T follicular helper cell (primary cell): ENCODE data around the gene DNAAF6.
A peak's percentile ranks its signal among the peaks of the same experiment; 100 is the strongest.
"Not testable (repeated sequence)": the region's sequence is repeated elsewhere in the genome, so short reads cannot be mapped to it uniquely, and the experiment has no call there.

Experiments
- DNase-seq: peaks from one replicate; pipeline ENCODE4 v3.0.0-alpha.2; 2020; ENCODE audit warnings: low read depth
- total RNA-seq, 2 experiments: gene quantifications; one replicate each; lab custom pipeline; 2026; lab: John Stamatoyannopoulos, UW

The DNAAF6 gene
- 0 reads per million in 2 experiments for total RNA-seq

DNA sequence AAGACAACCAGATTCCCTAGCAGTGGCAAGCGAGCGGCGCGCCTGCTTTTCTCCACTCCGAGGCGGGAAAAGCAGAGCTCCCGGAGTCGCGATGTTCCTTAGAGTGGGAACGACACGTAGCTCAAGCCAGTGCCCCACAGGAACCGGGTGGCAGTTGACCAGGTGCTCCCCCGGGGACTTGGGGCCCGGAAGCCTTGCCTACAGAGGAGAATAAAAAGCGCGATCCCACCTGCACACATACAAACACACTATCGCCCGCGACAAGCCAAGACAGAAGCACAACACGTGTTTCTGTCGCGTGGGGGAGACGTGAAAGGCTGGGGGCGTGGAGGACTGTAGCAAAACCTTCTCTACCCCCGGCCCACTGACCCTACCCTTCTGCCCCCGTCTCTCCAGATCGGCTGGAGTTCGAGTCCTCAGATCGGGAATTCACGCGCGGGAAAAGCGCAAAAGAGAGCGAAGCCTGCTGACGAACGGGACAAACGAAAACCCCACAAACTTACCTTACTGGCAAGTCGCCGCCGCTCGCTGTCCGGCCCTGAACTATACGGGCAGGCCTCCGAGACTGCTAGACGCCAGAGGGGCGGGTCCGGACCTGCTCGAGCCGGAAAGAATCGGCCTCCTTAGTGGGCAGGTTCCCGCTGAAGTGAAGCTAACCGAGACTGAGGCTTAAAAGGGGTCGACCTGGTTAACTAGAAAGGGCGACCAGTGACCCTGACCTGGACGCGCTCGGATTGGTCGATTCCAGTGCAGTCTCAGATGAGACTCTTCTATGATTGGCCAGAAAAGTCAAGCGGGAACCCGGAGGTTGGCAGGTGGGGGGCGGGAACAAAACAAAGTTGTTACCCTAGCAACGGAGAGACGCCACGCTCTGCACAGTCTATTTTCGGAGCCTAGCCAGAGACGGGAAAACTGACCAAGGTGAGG lies at the start of gene DNAAF6, which contains the start of gene NUP62CL:
TSS of gene DNAAF6 (plus strand) at position 842 of the 927 bp plus-strand sequence. CDS start 6,265 bp downstream, outside the sequence.
TSS of gene NUP62CL (minus strand) at position 664 of the 927 bp plus-strand sequence. CDS start 31,287 bp downstream, outside the sequence.
- DNase-seq: peak; percentile 53

DNA sequence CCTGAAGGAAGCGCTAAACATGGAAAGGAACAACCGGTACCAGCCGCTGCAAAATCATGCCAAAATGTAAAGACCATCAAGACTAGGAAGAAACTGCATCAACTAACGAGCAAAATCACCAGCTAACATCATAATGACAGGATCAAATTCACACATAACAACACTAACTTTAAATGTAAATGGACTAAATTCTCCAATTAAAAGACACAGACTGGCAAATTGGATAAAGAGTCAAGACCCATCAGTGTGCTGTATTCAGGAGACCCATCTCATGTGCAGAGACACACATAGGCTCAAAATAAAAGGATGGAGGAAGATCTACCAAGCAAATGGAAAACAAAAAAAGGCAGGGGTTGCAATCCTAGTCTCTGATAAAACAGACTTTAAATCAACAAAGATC lies 48.8 kb upstream of the DNAAF6 start:
- DNase-seq: not testable (repeated sequence)

DNA sequence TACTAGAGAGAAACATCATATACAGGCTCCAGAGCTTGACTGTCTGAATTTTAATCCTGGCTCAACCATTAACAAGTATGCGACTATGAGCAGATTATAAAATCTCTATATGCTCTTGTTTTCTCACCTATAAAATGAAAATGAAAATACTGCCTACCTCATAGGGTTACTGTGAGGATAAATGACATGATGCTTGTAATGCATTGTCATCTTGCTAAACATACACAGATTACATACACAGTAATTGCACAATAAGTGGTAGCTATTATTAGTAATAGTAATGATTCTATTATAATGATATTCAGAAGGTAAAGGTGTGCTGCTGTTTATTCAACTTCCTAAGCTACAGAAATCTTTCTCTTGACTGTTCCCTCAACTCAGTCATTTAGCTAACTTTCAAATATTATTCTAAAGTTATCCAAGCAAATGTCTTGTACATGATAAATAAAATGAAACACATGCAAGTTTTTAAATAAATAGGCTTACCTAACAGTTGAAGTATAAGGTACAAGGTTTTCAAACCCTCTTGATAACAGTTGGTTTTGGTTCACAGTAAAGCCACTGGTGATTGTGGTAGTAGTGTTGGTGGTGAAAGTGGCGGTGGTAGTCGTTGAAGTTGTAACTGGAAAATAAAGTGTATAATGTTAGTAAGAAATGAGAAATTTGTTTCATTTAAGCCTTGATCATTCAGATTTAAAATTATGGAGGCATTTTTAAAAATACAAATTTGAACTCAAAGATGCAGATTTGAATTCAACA lies 39.1 kb upstream of the DNAAF6 start:
- DNase-seq: no peak

DNA sequence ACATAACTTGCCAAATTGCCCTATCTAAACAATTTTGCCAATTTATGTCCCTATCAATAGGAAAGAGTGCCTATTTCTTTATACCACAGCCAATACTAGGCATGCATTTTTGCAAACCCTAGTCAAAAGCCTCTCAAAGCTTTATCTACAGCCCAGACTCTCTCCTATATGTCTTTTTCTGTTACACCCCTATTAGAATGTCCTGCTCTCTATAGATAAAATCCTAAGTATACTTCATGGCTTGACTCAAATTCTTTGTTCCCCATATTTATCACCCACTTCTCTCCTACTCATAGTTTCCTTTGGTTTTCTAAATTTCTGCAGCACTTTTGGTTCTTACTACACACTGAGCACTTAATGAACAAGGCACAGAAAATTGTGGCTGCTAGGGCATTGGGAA lies 38.2 kb upstream of the DNAAF6 start:
- DNase-seq: no peak

DNA sequence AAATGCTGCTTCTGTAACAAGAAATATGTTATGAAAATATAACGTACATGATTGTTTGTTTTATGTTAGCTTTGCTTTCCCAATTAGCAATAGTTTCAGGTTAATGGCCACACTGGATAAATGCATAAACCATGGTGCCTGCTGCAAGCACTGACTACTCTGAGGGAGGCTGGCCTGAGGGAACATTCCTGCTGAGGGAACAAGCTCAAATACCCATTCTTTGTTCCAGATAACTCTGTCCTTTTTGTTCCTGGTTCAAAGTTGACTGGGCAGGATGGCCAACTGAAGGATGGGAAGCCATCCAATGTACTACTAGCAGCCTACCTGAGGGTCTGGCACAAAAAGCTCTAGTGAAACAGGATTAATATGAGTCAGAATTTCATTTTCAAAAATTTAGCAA lies 37.7 kb upstream of the DNAAF6 start:
- no peak for DNase-seq

DNA sequence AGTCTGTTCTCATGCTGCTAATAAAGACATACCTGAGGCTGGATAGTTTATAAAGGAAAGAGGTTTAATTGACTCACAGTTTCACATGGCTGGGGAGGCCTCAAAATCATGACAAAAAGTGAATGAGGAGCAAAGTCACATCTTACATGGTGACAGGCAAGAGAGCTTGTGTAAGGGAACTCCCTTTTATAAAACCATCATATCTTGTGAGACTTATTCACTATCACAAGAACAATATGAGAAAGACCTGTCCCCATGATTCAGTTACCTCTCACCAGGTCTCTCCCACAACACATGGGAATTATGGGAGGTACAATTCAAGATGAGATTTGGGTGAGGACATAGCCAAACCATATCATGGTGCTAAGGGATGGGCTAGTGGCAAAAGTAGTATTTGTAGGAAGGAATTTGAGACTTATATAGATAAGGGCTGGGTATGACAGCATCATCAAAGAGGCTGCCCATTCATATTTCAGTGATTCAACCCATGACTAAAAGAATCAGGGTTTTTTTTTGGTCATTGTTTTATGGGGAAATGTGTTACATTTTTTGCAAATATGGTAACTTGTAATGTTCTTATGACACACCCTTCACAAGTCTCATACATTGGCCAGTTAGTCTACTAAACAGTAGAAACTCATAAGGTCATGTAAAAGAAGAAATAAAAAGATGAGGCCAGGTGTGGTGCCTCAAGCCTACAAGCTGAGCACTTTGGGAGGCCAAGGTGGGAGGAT lies 34.9 kb upstream of the DNAAF6 start:
- DNase-seq: no peak

DNA sequence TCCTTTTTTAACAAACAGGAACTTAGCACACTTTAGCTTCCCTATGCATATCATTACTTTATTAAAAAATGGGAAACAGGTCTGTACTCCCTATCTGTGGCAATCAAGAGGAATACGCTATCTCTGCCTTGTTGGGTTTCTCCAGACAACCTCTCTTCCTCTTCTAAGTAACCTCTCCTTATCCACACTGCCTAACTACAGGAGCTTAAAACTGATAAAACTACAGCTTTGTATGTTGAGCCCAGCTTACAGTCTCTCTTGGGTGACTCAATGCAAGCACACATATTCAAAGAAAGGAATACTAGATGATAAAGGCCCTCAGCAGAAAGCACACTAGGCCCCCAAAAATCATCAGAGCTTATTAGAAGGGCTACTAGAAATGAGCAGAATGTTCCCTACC lies 9.1 kb upstream of the DNAAF6 start:
- DNase-seq: no peak

DNA sequence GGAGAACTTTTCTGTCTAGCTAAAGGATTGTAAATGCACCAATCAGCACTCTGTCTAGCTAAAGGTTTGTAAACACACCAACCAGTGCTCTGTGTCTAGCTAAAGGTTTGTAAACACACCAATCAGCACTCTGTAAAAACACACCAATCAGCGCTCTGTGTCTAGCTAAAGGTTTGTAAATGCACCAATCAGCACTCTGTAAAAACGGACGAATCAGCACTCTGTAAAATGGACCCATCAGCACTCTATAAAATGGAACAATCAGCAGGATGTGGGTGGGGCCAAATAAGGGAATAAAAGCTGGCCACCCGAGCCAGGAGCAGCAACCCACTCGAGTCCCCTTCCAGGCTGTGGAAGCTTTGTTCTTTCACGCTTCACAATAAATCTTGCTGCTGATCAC lies 8.3 kb upstream of the DNAAF6 start:
- DNase-seq: not testable (repeated sequence)

DNA sequence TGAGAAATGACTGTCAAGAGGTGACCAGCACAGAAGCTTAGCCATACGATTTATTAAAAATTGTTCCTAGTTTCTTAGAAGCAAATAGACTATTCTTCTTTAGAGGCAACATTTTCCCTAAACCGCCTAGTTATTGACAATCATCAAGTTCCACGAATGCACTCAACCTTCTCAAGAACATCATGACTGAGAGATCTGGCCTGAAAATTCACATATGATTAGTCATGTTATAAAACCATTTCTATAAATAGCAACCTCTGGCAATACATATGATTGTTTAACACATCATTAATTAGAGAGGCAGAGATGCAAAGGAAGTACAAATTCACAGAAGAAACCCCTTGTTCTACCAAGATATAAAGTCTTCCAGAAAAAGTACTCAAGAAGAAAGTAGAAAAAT lies 6.9 kb upstream of the DNAAF6 start:
- DNase-seq: no peak

DNA sequence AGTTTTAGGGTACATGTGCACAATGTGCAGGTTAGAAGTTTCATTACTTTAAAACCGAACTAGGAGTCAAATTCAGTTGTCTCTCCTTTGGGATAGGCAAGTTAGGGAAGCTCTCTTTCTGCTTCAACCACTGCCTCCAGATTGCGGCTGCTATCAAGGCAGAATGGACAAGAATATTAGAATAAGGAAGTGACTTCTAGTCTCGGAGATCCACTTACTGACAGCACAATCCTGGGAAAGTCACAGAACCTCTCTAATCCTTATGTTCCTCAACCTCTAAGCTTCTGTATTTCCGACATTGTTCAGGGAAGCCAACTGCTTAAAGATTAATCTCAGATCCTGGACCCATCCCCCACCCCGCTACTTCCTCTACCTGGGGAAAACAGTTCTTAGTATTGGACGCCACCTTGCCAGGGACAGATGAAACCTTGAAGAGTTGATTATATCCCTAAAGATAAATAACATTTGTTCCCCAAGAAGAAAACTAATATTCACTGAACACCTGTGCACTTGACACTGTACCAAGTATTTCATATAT lies 2.3 kb upstream of the DNAAF6 start:
- no peak for DNase-seq

DNA sequence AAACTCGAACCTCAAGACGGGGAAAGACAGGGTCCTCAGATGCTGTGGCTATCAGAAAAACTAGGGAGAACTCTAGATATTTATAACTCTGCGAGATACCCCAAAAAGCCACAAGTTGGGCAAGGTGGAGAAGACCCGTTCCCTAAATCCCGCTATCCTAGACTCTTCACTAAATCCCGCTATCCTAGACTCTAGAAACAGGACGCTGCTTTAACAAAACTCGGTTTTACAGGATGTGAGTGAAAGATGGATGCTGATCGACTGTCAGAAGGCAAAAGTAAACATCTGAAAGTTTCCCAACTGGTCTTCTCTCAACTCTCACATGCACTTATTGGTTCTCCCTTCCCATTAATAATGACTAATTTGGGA lies 270 bp downstream of the DNAAF6 start:
- DNase-seq: no peak

DNA sequence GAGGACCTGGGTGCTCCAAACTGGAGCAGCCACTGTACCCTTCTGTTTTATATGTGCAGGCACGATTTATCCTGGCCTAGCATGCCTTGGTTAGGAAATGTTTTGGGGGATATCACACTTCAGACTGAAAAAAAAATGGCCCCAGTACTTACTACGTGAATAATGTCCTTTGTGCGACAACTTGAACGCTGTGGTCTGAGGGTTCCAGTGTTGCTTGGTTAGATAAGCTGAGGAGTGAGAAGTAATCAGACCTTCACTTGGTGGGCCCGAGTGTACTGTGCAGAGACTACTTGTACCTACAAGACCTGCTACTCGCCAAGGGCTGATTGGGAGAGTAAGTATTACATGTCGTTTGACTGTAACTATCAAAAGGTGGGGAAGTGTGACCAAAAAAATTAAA lies 678 bp downstream of the DNAAF6 start:
- no peak for DNase-seq

DNA sequence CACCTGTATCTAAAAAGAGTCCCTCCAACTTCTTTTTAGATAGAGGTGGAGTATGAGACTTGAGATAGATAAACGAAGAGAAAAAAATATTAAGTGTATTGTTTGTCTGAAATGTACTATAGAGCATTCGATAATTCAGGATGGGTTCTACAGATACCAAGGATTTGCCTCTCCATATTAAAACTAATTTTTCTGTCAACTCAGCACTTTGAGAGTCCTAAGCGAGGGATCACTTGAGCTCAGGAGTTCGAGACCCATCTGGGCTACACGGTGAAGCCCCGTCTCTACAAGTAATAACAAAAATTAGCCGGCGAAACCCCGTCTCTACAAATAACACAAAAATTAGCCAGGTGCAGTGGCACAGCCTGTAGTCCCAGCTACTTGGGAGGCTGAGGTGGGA lies 1.5 kb downstream of the DNAAF6 start:
- no peak for DNase-seq

DNA sequence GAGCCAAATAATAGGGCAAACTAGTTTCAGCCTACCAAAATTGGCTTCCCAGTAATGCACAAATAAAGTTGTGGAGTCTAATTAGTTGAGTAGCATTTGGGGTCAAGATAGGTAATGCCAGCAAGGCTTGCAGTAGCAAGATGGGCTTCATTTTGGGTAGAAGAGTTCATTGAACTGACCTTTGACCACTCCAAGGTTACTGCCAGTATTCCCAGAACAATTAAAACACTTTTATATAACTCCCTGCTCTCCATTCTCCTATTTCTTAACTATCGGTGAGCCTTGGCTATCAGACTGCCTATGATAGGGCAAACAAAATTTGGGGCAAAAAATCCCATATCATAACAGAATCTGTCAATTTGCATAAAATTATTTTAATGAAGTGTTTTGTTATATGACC lies 7.1 kb downstream of the DNAAF6 start:
- no peak for DNase-seq

DNA sequence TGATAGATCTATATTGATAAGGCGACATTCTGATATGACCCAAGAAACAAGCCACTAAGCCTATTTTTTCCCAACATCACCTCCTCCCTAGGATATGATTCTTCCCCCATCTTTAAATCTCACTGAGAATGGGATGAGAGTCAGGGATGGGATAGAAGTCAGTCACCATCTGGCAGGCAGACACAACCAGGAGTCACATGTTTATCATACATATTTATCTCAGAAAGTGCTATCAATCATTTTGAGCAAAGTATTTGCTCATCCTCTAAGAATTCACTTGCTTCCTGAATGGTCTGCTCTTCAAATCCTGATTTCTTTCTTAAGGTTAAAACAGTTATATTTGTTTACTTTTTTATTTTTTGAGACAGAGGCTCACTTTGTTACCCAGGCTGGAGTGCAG lies 20.3 kb downstream of the DNAAF6 start:
- DNase-seq: no peak

DNA sequence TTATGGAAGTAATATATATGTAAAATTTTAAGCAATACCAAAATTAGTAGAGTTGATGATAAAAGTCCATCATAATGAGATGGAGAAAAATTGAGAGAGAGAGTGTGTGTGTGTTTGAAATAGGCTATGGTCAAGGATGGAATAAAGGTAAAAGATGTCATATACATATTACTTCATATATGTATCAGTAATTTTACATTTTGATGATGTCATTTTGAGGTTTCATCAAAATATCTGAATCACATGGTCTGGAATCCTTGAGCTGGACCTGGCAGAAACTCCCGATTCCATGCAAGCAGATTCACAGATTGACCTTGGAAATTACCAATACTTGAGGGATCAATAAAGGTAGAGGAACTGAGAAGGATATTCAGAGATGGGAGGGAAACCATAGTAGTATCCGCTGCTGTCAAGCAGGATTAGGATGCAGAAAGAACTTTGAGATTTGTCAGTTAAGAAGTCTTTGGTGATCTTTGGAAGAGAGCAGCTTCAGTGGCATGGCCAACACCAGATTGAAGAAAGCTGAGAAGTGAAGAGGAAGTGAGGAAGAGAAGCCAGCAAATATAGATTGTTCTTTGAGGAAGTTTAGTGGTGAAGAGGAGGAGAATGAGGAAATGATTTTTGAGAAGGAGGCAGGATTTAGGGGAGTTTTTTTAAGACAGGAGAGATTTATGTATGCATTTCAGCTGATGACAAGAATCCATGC lies 21.5 kb downstream of the DNAAF6 start:
- no peak for DNase-seq

DNA sequence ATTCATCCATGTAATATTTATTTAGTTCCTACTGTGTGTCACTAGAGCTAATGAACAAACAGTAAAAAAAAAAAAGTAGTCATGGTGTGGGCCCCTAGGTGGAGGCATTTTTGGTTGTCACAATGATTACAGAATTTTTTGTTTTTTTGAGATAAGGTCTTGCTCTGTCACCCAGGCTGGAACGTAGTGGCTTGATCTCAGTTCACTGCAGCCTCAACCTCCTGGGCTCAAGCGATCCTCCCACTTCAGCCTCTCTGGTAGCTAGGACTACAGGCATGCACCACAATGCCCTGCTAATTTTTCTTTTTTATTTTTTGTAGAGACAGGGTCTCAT lies 22.0 kb downstream of the DNAAF6 start:
- DNase-seq: no peak

DNA sequence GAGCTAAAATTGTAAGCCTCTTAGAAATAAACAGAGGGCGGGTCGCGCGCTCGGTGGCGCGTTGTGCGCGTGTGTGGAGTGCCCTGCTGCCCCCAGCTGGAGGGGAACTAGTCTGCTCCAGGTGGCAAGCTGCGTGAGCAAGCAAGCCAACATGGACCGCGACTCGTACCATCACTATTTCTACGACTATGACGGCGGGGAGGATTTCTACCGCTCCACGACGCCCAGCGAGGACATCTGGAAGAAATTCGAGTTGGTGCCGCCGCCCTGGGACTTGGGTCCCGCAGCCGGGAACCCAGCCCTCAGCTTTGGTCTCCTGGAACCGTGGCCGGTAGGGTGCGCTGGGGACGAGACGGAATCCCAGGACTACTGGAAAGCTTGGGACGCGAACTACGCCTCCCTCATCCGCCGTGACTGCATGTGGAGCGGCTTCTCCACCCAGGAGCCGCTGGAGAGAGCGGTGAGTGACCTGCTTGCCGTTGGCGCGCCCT lies 66.1 kb downstream of the DNAAF6 start:
- no peak for DNase-seq

DNA sequence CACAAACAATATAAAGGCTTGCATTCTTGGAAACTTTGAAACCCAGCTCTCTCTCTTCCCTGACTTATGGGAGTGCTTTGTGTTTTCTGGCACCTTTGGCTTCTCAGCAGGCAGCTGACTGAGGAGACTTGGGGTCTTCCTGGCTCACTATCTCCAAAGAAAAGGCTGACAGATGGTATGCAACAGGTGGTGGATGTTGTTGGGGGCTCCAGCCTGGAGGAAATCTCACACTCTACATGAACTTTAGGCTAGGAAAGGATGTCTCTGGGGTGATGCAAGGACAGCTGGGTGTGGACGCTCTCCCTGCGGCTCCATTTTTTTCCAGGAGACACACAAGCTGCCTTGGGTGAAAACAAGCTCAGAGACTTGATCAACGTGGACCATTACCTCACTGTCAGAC lies 67.4 kb downstream of the DNAAF6 start:
- DNase-seq: no peak

DNA sequence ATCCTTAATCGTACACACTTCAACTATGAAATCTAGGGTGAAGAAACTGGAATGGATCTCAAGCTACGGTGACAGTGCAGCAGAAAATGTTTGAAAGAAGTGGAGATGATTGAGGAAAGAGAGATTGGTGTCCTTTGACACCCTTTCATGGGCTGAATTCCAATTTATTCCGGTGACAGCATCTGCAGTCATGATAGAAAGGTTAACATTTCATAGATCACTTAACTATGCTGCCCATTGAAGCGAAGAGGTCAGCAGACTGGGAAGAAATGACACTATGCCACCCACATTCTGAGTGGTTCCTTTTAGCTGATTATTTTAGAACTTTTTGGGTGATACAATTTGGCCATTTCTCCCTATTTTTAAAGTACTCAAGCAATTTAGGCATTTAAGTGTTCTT lies 82.3 kb downstream of the DNAAF6 start:
- no peak for DNase-seq

DNA sequence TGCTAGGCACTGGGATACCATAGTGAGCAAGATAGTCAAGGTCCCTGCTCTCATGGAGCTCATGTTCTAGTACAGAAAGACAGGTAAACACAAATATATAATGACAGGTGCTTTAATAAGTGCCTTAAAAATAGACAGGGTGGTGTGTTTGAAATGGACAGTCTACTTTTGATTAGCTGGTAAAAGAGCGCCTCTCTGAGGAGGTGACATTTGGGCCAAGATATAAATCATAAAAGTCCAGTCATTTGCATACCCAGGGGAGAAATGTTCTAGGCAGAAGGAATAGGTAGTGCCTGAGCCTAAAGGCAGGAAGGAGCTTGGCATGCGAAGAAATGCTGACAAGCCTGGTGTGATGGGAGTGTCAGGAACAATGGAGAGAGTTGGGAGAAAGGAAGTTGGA lies 83.6 kb downstream of the DNAAF6 start:
- DNase-seq: no peak
